Keratinocyte (primary cell): Measurements from ENCODE around the gene HOXA7. TPM values are rescaled to one million over a fixed set of nuclear protein-coding genes. Genes with fewer than 3 reads are reported as not detected.

Source experiments
- DNase-seq: peaks from one replicate; pipeline ENCODE4 v3.0.0-alpha.2; 2011; ENCODE audit warnings: low read depth, missing footprints, low spot score
- FAIRE-seq: peaks from 2 replicates; lab custom pipeline; 2011; peaks lifted over from hg19 to GRCh38; lab: Jason Lieb, UNC
- H2AFZ ChIP-seq: 2 replicates; pipeline ENCODE4 v1.6.0; 2012; ENCODE audit warnings: low read length, control low read depth, inconsistent platforms; ENCODE audit not compliant: control insufficient read depth
- H3K27ac ChIP-seq: 2 replicates; pipeline ENCODE4 v1.5.1; 2011; ENCODE audit warnings: low read length; ENCODE audit not compliant: control insufficient read depth, insufficient read depth
- H3K27me3 ChIP-seq: 3 replicates; pipeline ENCODE4 v1.6.0; 2011; ENCODE audit warnings: low read length; ENCODE audit not compliant: control insufficient read depth, insufficient read depth; ENCODE audit errors: extremely low read depth
- H3K36me3 ChIP-seq, 2 experiments: 2 replicates in 1 of 2; 3 replicates in 1 of 2; pipeline ENCODE4 v1.5.1; 2011; ENCODE audit warnings: low read length in 2 of 2, mild to moderate bottlenecking in 1 of 2; ENCODE audit not compliant: control insufficient read depth in 2 of 2, insufficient read depth in 2 of 2; ENCODE audit errors: extremely low read depth in 1 of 2
- H3K4me1 ChIP-seq: 3 replicates; pipeline ENCODE4 v1.5.1; 2011; ENCODE audit warnings: low read length; ENCODE audit not compliant: control insufficient read depth, insufficient read depth; ENCODE audit errors: extremely low read depth
- H3K4me2 ChIP-seq: 3 replicates; pipeline ENCODE4 v1.6.0; 2011; ENCODE audit warnings: low read depth, low read length; ENCODE audit not compliant: control insufficient read depth, insufficient read depth; ENCODE audit errors: extremely low read depth
- H3K4me3 ChIP-seq, 3 experiments: fragments of 200-600 bp in 1 of 3; sonication (generic) in 1 of 3; 2 replicates in 2 of 3; 3 replicates in 1 of 3; pipeline ENCODE4 v1.5.1; 2011 to 2016; ENCODE audit warnings: low read length in 3 of 3, mild to moderate bottlenecking in 3 of 3, control low read depth in 2 of 3, inconsistent platforms in 1 of 3, low read depth in 1 of 3, mixed read lengths in 1 of 3, mixed run types in 1 of 3, moderate library complexity in 1 of 3; ENCODE audit not compliant: control insufficient read depth in 2 of 3, insufficient read depth in 2 of 3; ENCODE audit errors: extremely low read depth in 1 of 3
- H3K79me2 ChIP-seq: 2 replicates; pipeline ENCODE4 v1.6.0; 2012; ENCODE audit warnings: low read length; ENCODE audit not compliant: control insufficient read depth, insufficient read depth
- H3K9ac ChIP-seq: 3 replicates; pipeline ENCODE4 v1.6.0; 2011; ENCODE audit warnings: low read length; ENCODE audit not compliant: control insufficient read depth, insufficient read depth; ENCODE audit errors: extremely low read depth
- H3K9me1 ChIP-seq: 3 replicates; pipeline ENCODE4 v1.6.0; 2011; ENCODE audit warnings: low read length; ENCODE audit not compliant: control insufficient read depth, insufficient read depth; ENCODE audit errors: extremely low read depth
- H3K9me3 ChIP-seq: 2 replicates; pipeline ENCODE4 v1.5.1; 2012; ENCODE audit warnings: low read depth, low read length; ENCODE audit not compliant: control insufficient read depth
- H4K20me1 ChIP-seq: 3 replicates; pipeline ENCODE4 v1.6.0; 2011; ENCODE audit warnings: low read length; ENCODE audit not compliant: control insufficient read depth, insufficient read depth; ENCODE audit errors: extremely low read depth
- EZH2 ChIP-seq: IDR thresholded peaks from one replicate; pipeline ENCODE4 v1.6.1; 2012; ENCODE audit warnings: inconsistent platforms, mild to moderate bottlenecking, low read length, moderate library complexity
- dilution Hi-C: fragments of 300-500 bp; cut with MboI; formaldehyde crosslinking; loops from one replicate; pipeline ENCODE4 v1.7.0; 2020; ENCODE audit warnings: low sequenced_read_pairs; ENCODE audit not compliant: extremely low pct_ligation_motif_present
- polyA plus RNA-seq, 5 experiments: library from polyadenylated mRNA; depleted of rRNA in 3 of 5; stranded (reverse) in 3 of 5; stranded (forward) in 1 of 5; unstranded in 1 of 5; fragments of >200 nt; gene quantifications; 1 replicate in 1 of 5; 2 replicates in 3 of 5; 3 replicates in 1 of 5; pipeline versions ENCODE4 v1.2.1 to v1.2.3, GENCODE V29; 2011 to 2012; ENCODE audit warnings: missing spikeins in 2 of 5, low read depth in 1 of 5, low replicate concordance in 1 of 5
- TF ChIP-seq, protein P1 (sequence below), 3 experiments: IDR thresholded peaks in 1 of 3; conservative IDR thresholded peaks in 1 of 3; optimal IDR thresholded peaks in 1 of 3; 2 replicates in 2 of 3; 3 replicates in 1 of 3; pipeline versions ENCODE3 to v1.5.1; 2011; ENCODE audit warnings: low read length in 3 of 3, mild to moderate bottlenecking in 3 of 3, moderate library complexity in 2 of 3, control low read depth in 1 of 3, inconsistent platforms in 1 of 3; ENCODE audit not compliant: insufficient read depth in 2 of 3; ENCODE audit errors: extremely low read depth in 1 of 3

Gene HOXA7
- polyA plus RNA-seq, 1 donor (not counting 4 experiments of a cell fraction or from before 2014, with no cell fraction given): 8.1 TPM

DNA sequence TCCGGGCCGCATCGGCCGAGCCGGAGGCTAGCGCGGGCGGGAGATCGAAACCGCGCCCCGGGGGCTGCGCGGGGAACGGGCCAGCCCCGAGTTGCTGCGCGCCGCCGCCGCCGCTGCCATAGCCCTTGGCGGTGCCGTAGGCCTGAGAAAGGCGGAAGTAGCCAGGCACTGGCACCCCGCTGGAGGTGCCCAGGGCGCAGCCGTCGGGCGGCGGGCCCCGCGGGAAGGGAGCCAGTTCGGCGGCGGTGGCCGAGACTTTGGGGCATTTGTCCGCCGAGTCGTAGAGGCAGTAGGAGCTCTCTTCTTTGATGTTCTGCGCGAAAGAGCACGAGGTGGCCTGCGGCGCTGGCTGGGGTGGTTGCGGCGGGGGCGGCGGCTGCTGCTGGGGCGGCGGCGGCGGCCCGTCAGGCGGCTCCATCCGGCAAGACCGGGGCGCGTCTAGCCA lies 17.1 kb upstream of the HOXA7 start:
- FAIRE-seq (no peak), DNase-seq (no peak)
- Histone ChIP-seq H2AFZ (peak overlapping the region; percentile 67), H3K27me3 (peaks cover 6% of the 10 kb centered on the region), H3K4me1 (peaks cover 25% of the 10 kb centered on the region), H3K9ac (peak overlapping the region; percentile 83), H4K20me1 (no peaks in the 10 kb centered on the region), H3K9me3 (no peaks in the 10 kb centered on the region), H3K4me3 (peak overlapping the region; percentile 78 to 94 (median 84)), H3K79me2 (peaks cover 41% of the 10 kb centered on the region), H3K36me3 (peaks cover 0 to 4% of the 10 kb centered on the region in 2 experiments), H3K4me2 (peak overlapping the region; percentile 98), H3K9me1 (no peaks in the 10 kb centered on the region), H3K27ac (peak overlapping the region; percentile 54)
- dilution Hi-C loops: no loop called here
- no peak for TF ChIP-seq EZH2
- TF ChIP-seq, protein P1, sequence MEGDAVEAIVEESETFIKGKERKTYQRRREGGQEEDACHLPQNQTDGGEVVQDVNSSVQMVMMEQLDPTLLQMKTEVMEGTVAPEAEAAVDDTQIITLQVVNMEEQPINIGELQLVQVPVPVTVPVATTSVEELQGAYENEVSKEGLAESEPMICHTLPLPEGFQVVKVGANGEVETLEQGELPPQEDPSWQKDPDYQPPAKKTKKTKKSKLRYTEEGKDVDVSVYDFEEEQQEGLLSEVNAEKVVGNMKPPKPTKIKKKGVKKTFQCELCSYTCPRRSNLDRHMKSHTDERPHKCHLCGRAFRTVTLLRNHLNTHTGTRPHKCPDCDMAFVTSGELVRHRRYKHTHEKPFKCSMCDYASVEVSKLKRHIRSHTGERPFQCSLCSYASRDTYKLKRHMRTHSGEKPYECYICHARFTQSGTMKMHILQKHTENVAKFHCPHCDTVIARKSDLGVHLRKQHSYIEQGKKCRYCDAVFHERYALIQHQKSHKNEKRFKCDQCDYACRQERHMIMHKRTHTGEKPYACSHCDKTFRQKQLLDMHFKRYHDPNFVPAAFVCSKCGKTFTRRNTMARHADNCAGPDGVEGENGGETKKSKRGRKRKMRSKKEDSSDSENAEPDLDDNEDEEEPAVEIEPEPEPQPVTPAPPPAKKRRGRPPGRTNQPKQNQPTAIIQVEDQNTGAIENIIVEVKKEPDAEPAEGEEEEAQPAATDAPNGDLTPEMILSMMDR (optimal IDR thresholded peaks at IDR 0.05 in 1 of 3, IDR thresholded peaks at IDR 0.05 in 1 of 3, conservative IDR thresholded peaks at IDR 0.05 in 1 of 3; ENCODE audit: extremely low read depth in 1 of 3, insufficient read depth in 2 of 3, low read length in 3 of 3): no peak

DNA sequence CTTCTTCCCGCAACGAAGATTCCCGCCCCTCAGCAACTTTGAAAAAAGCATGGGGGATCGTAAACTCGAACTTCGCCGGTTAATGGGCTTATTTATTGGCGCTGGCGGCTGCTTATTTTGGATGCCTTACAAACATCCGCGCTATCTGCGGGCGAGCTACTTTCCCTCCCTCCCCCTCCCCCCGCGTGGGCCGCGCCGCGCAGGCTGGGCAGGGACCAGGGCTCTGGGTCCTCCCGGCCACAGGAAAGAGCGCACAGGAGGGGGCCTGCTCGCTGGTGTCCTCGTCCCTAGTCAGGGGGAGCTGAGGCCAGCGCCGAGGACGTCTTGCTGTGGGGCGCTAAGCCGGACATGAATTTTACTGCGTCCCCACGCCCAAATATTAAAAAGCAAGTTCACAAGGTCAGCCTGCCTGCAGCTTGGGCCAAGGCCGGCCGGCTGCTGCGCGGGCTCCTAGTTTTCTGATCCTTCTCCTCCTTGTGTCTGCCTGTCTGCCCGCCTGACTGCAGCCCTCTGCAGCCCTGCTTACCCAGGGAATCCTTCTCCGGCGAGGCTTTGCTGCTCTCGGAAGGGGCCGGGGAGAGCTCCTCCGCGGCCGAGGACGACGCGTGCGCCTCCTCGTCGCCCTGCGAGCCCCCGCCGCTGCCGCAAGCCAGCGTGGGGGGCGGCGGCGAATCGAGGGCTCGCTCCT lies 16.5 kb upstream of the HOXA7 start:
- H3K4me1 ChIP-seq: peaks cover 30% of the 10 kb centered on the region
- H3K9me1 ChIP-seq: no peaks in the 10 kb centered on the region
- H3K9ac ChIP-seq: peak overlapping the region; percentile 83
- H2AFZ ChIP-seq: peak overlapping the region; percentile 54
- dilution Hi-C loops: no loop called here
- H4K20me1 ChIP-seq: no peaks in the 10 kb centered on the region
- peak overlapping the region; percentile 54 for H3K27ac ChIP-seq
- FAIRE-seq (no peak), DNase-seq (no peak)
- H3K36me3 ChIP-seq: peaks cover 0 to 4% of the 10 kb centered on the region in 2 experiments
- peak overlapping the region; percentile 98 for H3K4me2 ChIP-seq
- TF ChIP-seq EZH2: no peak
- TF ChIP-seq, protein P1 (optimal IDR thresholded peaks at IDR 0.05 in 1 of 3, IDR thresholded peaks at IDR 0.05 in 1 of 3, conservative IDR thresholded peaks at IDR 0.05 in 1 of 3; ENCODE audit: extremely low read depth in 1 of 3, insufficient read depth in 2 of 3, low read length in 3 of 3): no peak
- H3K27me3 ChIP-seq: peaks cover 6% of the 10 kb centered on the region
- peak overlapping the region; percentile 78 to 94 (median 84) for H3K4me3 ChIP-seq
- H3K79me2 ChIP-seq: peaks cover 47% of the 10 kb centered on the region
- no peaks in the 10 kb centered on the region for H3K9me3 ChIP-seq
